H1 (cell line): ENCODE measurements around the gene MELTF. TPM values are rescaled to one million over a fixed set of nuclear protein-coding genes. Genes with fewer than 3 reads are reported as not detected.

Source experiments
- CTCF ChIA-PET: fragments of 300-600 bp; sonication (Branson Sonifier 250); formaldehyde crosslinking; loops from one replicate; lab custom pipeline; 2021; ENCODE audit not compliant: partially characterized antibody; lab: Charles Lee
- POLR2A ChIA-PET: fragments of 300-600 bp; sonication (Branson Sonifier 250); formaldehyde crosslinking; loops from one replicate; lab custom pipeline; 2021; ENCODE audit warnings: inconsistent platforms; ENCODE audit not compliant: partially characterized antibody; lab: Charles Lee
- DNase-seq, 2 experiments: peaks; one replicate each; pipeline versions ENCODE4 v3.0.0 to v3.0.0-alpha.2; 2010 to 2022; ENCODE audit warnings: low spot score in 2 of 2, low read depth in 1 of 2, mixed read lengths in 1 of 2
- FAIRE-seq: peaks from 2 replicates; lab custom pipeline; 2011; peaks lifted over from hg19 to GRCh38; lab: Jason Lieb, UNC
- H2AFZ ChIP-seq: 2 replicates; pipeline ENCODE4 v1.8.1; 2012; ENCODE audit warnings: low read length, inconsistent platforms
- H2AK5ac ChIP-seq: 2 replicates; pipeline ENCODE4 v1.6.1; 2013; ENCODE audit warnings: low read depth, low read length
- H2BK120ac ChIP-seq: replicated peaks from 2 replicates; pipeline ENCODE3; 2013; ENCODE audit warnings: low read depth, low read length, inconsistent platforms
- H2BK12ac ChIP-seq: 2 replicates; pipeline ENCODE4 v1.6.1; 2013; ENCODE audit warnings: low read depth, low read length
- H2BK15ac ChIP-seq: 2 replicates; pipeline ENCODE4 v1.6.1; 2013; ENCODE audit warnings: low read length
- H2BK20ac ChIP-seq: 2 replicates; pipeline ENCODE4 v1.6.1; 2013; ENCODE audit warnings: low read length
- H2BK5ac ChIP-seq: 2 replicates; pipeline ENCODE4 v1.6.1; 2013; ENCODE audit warnings: low read depth, low read length
- H3K14ac ChIP-seq: 2 replicates; pipeline ENCODE4 v1.6.1; 2013; ENCODE audit warnings: inconsistent platforms; ENCODE audit not compliant: insufficient read length
- H3K18ac ChIP-seq: 2 replicates; pipeline ENCODE4 v1.6.1; 2013; ENCODE audit warnings: low read length; ENCODE audit errors: extremely low read depth
- H3K23ac ChIP-seq: 2 replicates; pipeline ENCODE4 v1.6.1; 2013; ENCODE audit warnings: inconsistent platforms; ENCODE audit not compliant: insufficient read length
- H3K23me2 ChIP-seq: 2 replicates; pipeline ENCODE4 v1.6.1; 2013; ENCODE audit warnings: low read depth, low read length
- H3K27ac ChIP-seq: 2 replicates; pipeline ENCODE4 v1.6.1; 2011; ENCODE audit warnings: low read depth, low read length, inconsistent platforms
- H3K27me3 ChIP-seq, 4 experiments: replicated peaks in 1 of 4; 1 replicate in 1 of 4; 2 replicates in 3 of 4; pipeline versions ENCODE4 v1.6.1 to v1.8.1; 2011 to 2013; ENCODE audit warnings: low read length in 3 of 4, mild to moderate bottlenecking in 3 of 4, inconsistent platforms in 2 of 4, mixed read lengths in 2 of 4, moderate library complexity in 1 of 4; ENCODE audit not compliant: control insufficient read depth in 3 of 4, insufficient read depth in 3 of 4; ENCODE audit errors: extremely low read depth in 1 of 4
- H3K36me3 ChIP-seq, 4 experiments: 2 replicates each; pipeline versions ENCODE4 v1.6.1 to v1.8.1; 2011 to 2013; ENCODE audit warnings: mild to moderate bottlenecking in 4 of 4, low read length in 3 of 4, moderate library complexity in 2 of 4, control low read depth in 1 of 4, inconsistent platforms in 1 of 4; ENCODE audit not compliant: insufficient read depth in 4 of 4, control insufficient read depth in 2 of 4
- H3K4ac ChIP-seq: replicated peaks from 2 replicates; pipeline ENCODE3; 2013; ENCODE audit warnings: low read length, low read depth, mixed read lengths, inconsistent platforms; ENCODE audit not compliant: insufficient read length
- H3K4me1 ChIP-seq, 4 experiments: replicated peaks in 1 of 4; 1 replicate in 1 of 4; 2 replicates in 3 of 4; pipeline versions ENCODE4 v1.6.1 to v1.8.1; 2011 to 2013; ENCODE audit warnings: low read length in 3 of 4, inconsistent platforms in 2 of 4, mixed read lengths in 1 of 4; ENCODE audit not compliant: insufficient read depth in 4 of 4, control insufficient read depth in 3 of 4
- H3K4me2 ChIP-seq, 2 experiments: 2 replicates each; pipeline versions ENCODE4 v1.6.1 to v1.8.1; 2011 to 2013; ENCODE audit warnings: low read depth in 2 of 2, low read length in 2 of 2, control low read depth in 1 of 2, inconsistent platforms in 1 of 2, mild to moderate bottlenecking in 1 of 2; ENCODE audit not compliant: insufficient read depth in 1 of 2
- H3K4me3 ChIP-seq, 4 experiments: fragments of 200-600, 300-600 bp in 1 of 4; sonication (generic), shearing (Covaris generic), sonication (Bioruptor Twin) in 1 of 4; 2 replicates each; pipeline versions ENCODE4 v1.5.1 to v1.8.1; 2011 to 2016; ENCODE audit warnings: low read length in 4 of 4, low read depth in 3 of 4, control low read depth in 2 of 4, inconsistent platforms in 2 of 4, mild to moderate bottlenecking in 2 of 4, mixed read lengths in 1 of 4, moderate library complexity in 1 of 4; ENCODE audit not compliant: insufficient read depth in 2 of 4; ENCODE audit errors: extremely low read depth in 1 of 4
- H3K56ac ChIP-seq: replicated peaks from 2 replicates; pipeline ENCODE3; 2013; ENCODE audit warnings: low read depth, mild to moderate bottlenecking, mixed read lengths, low read length, inconsistent platforms; ENCODE audit not compliant: insufficient read length
- H3K79me1 ChIP-seq: 2 replicates; pipeline ENCODE4 v1.6.1; 2013; ENCODE audit warnings: low read depth, low read length, control low read depth
- H3K79me2 ChIP-seq, 2 experiments: 2 replicates each; pipeline versions ENCODE4 v1.6.1 to v1.8.1; 2012 to 2013; ENCODE audit warnings: low read length in 2 of 2, mild to moderate bottlenecking in 2 of 2, inconsistent platforms in 1 of 2; ENCODE audit not compliant: insufficient read depth in 2 of 2, control insufficient read depth in 1 of 2
- H3K9ac ChIP-seq, 4 experiments: replicated peaks in 1 of 4; 1 replicate in 1 of 4; 2 replicates in 3 of 4; pipeline versions ENCODE4 v1.6.1 to v1.8.1; 2011 to 2013; ENCODE audit warnings: low read depth in 3 of 4, low read length in 3 of 4, control low read depth in 2 of 4, mild to moderate bottlenecking in 2 of 4, moderate library complexity in 2 of 4, inconsistent platforms in 1 of 4; ENCODE audit errors: extremely low read depth in 1 of 4
- H3K9me3 ChIP-seq, 2 experiments: 2 replicates each; pipeline versions ENCODE4 v1.6.1 to v1.8.1; 2012 to 2013; ENCODE audit warnings: mild to moderate bottlenecking in 2 of 2, moderate library complexity in 2 of 2, control low read depth in 1 of 2, inconsistent platforms in 1 of 2, low read depth in 1 of 2, low read length in 1 of 2, mixed read lengths in 1 of 2; ENCODE audit not compliant: insufficient read depth in 2 of 2
- H4K20me1 ChIP-seq, 2 experiments: replicated peaks in 1 of 2; 2 replicates each; pipeline versions ENCODE3 to v1.8.1; 2011 to 2013; ENCODE audit warnings: inconsistent platforms in 2 of 2, low read length in 2 of 2, mild to moderate bottlenecking in 1 of 2; ENCODE audit not compliant: insufficient read depth in 2 of 2, control insufficient read depth in 1 of 2
- H4K5ac ChIP-seq: 2 replicates; pipeline ENCODE4 v1.6.1; 2013; ENCODE audit warnings: low read length, low read depth, mixed read lengths, inconsistent platforms; ENCODE audit not compliant: insufficient read length
- H4K8ac ChIP-seq: 2 replicates; pipeline ENCODE4 v1.8.0; 2013; ENCODE audit warnings: mild to moderate bottlenecking, moderate library complexity, low read length, inconsistent platforms; ENCODE audit not compliant: insufficient read depth; ENCODE audit errors: extremely low read depth
- H4K91ac ChIP-seq: replicated peaks from 2 replicates; pipeline ENCODE3; 2013; ENCODE audit warnings: low read length, mixed read lengths, inconsistent platforms; ENCODE audit not compliant: insufficient read length
- KDM1A ChIP-seq: fragments of 200-600, 300-600 bp; sonication (generic); IDR thresholded peaks from 2 replicates; pipeline ENCODE4 v1.7.1; 2016; ENCODE audit warnings: mild to moderate bottlenecking, low read length, borderline replicate concordance
- WGBS, 2 experiments: shearing (Covaris generic) in 1 of 2; methylation state at CpG; one replicate each; pipeline versions ENCODE4 v1.1.6 to v1.1.7; 2013 to 2015; ENCODE audit warnings: low lambda C conversion rate in 2 of 2, mixed read lengths in 2 of 2, inconsistent platforms in 1 of 2, low coverage in 1 of 2, missing lambda C conversion rate in 1 of 2; ENCODE audit not compliant: insufficient replicate concordance in 2 of 2, insufficient coverage in 1 of 2, insufficient read length in 1 of 2; ENCODE audit errors: extremely low coverage in 1 of 2, missing lambda C conversion rate in 1 of 2; 5-methylcytosine and 5-hydroxymethylcytosine counted together
- polyA plus RNA-seq, 7 experiments: library from polyadenylated mRNA; depleted of rRNA in 3 of 7; stranded (reverse) in 5 of 7; unstranded in 2 of 7; fragments of >200 nt in 5 of 7; fragments of 200-250 nt in 2 of 7; gene quantifications; 1 replicate in 5 of 7; 2 replicates in 1 of 7; 4 replicates in 1 of 7; pipeline versions ENCODE4 v1.2.1 to v1.2.3, GENCODE V29; 2011 to 2013; ENCODE audit warnings: missing spikeins in 2 of 7, mixed read lengths in 2 of 7
- total RNA-seq: library from RNA; stranded (reverse); fragmentation: NEBNext Ultra II Directional; extraction: Animal tissue kit (Norgen Biotek cat#: 25700); gene quantifications from 2 replicates; pipeline ENCODE4 v1.2.1, GENCODE V29; 2021

Gene MELTF
- total and polyA plus RNA-seq, 2 of the 8 experiments (the other 6 are each of a cell fraction or from before 2014, with no cell fraction given) = 1.7 to 3.5 TPM

GRCh38 chr3:196994056-196994455 is 35.6 kb downstream of the MELTF start:
- Histone ChIP-seq H3K36me3 (no peaks in the 10 kb centered on the region), H3K4me3 (no peak overlapping the region), H3K79me2 (no peaks in the 10 kb centered on the region), H3K4me2 (no peak overlapping the region), H3K9ac (no peak overlapping the region; a peak in 1 of 7 replicates), H3K27me3 (no peaks in the 10 kb centered on the region), H2BK12ac (peak overlapping the region; percentile 31; the same call in 1 of the 2 replicates), H2BK15ac (no peak overlapping the region), H3K14ac (no peak overlapping the region), H4K91ac (no peak overlapping the region), H3K4me1 (peaks cover 0 to 6% (median 2%) of the 10 kb centered on the region in 4 experiments; a peak in 3 of 7 replicates), H2BK5ac (no peak overlapping the region), H2AK5ac (no peak overlapping the region), H3K23ac (no peak overlapping the region), H3K4ac (no peak overlapping the region), H3K9me3 (no peaks in the 10 kb centered on the region), H3K79me1 (no peaks in the 10 kb centered on the region), H2BK20ac (no peak overlapping the region), H3K23me2 (peaks cover 5% of the 10 kb centered on the region; the same call in 1 of the 2 replicates), H3K56ac (no peak overlapping the region), H4K20me1 (peaks cover 0 to 4% of the 10 kb centered on the region in 2 experiments), H4K5ac (no peak overlapping the region), H2AFZ (no peak overlapping the region), H2BK120ac (no peak overlapping the region), H3K27ac (no peak overlapping the region), H4K8ac (no peak overlapping the region), H3K18ac (no peak overlapping the region)
- ChIA-PET CTCF (interaction anchor here (0.6 to 2.2 kb wide), 7 partner anchors 8 to 508 kb away, joined by 3 to 6 read pairs (median 3); partner anchors contain the start of gene MELTF), POLR2A (interaction anchor here (1.2 kb wide), 1 partner anchor 31 kb away, joined by 3 read pairs; no protein-coding TSS in a partner anchor)
- DNase-seq = peak in 1 of 2 experiments; percentile 46
- 81% methylated on average over 16 of the region's 16 CpGs; no CpG with 5 or more reads in 1 of the 2 experiments for WGBS, 2 experiments
- no peak for FAIRE-seq
- TF ChIP-seq KDM1A = no peak
